H1 (cell line): ENCODE data around the gene B3GALT5. TPM values are rescaled to one million over a fixed set of nuclear protein-coding genes. Genes with fewer than 3 reads are reported as not detected.

Experiments used
- CTCF ChIA-PET: fragments of 300-600 bp; sonication (Branson Sonifier 250); formaldehyde crosslinking; loops from one replicate; lab custom pipeline; 2021; ENCODE audit not compliant: partially characterized antibody; lab: Charles Lee
- POLR2A ChIA-PET: fragments of 300-600 bp; sonication (Branson Sonifier 250); formaldehyde crosslinking; loops from one replicate; lab custom pipeline; 2021; ENCODE audit warnings: inconsistent platforms; ENCODE audit not compliant: partially characterized antibody; lab: Charles Lee
- DNase-seq, 2 experiments: peaks; one replicate each; pipeline versions ENCODE4 v3.0.0 to v3.0.0-alpha.2; 2010 to 2022; ENCODE audit warnings: low spot score in 2 of 2, low read depth in 1 of 2, mixed read lengths in 1 of 2
- FAIRE-seq: peaks from 2 replicates; lab custom pipeline; 2011; peaks lifted over from hg19 to GRCh38; lab: Jason Lieb, UNC
- H2AFZ ChIP-seq: 2 replicates; pipeline ENCODE4 v1.8.1; 2012; ENCODE audit warnings: low read length, inconsistent platforms
- H2AK5ac ChIP-seq: 2 replicates; pipeline ENCODE4 v1.6.1; 2013; ENCODE audit warnings: low read depth, low read length
- H2BK120ac ChIP-seq: replicated peaks from 2 replicates; pipeline ENCODE3; 2013; ENCODE audit warnings: low read depth, low read length, inconsistent platforms
- H2BK12ac ChIP-seq: 2 replicates; pipeline ENCODE4 v1.6.1; 2013; ENCODE audit warnings: low read depth, low read length
- H2BK15ac ChIP-seq: 2 replicates; pipeline ENCODE4 v1.6.1; 2013; ENCODE audit warnings: low read length
- H2BK20ac ChIP-seq: 2 replicates; pipeline ENCODE4 v1.6.1; 2013; ENCODE audit warnings: low read length
- H2BK5ac ChIP-seq: 2 replicates; pipeline ENCODE4 v1.6.1; 2013; ENCODE audit warnings: low read depth, low read length
- H3K14ac ChIP-seq: 2 replicates; pipeline ENCODE4 v1.6.1; 2013; ENCODE audit warnings: inconsistent platforms; ENCODE audit not compliant: insufficient read length
- H3K18ac ChIP-seq: 2 replicates; pipeline ENCODE4 v1.6.1; 2013; ENCODE audit warnings: low read length; ENCODE audit errors: extremely low read depth
- H3K23ac ChIP-seq: 2 replicates; pipeline ENCODE4 v1.6.1; 2013; ENCODE audit warnings: inconsistent platforms; ENCODE audit not compliant: insufficient read length
- H3K23me2 ChIP-seq: 2 replicates; pipeline ENCODE4 v1.6.1; 2013; ENCODE audit warnings: low read depth, low read length
- H3K27ac ChIP-seq: 2 replicates; pipeline ENCODE4 v1.6.1; 2011; ENCODE audit warnings: low read depth, low read length, inconsistent platforms
- H3K27me3 ChIP-seq, 4 experiments: replicated peaks in 1 of 4; 1 replicate in 1 of 4; 2 replicates in 3 of 4; pipeline versions ENCODE4 v1.6.1 to v1.8.1; 2011 to 2013; ENCODE audit warnings: low read length in 3 of 4, mild to moderate bottlenecking in 3 of 4, inconsistent platforms in 2 of 4, mixed read lengths in 2 of 4, moderate library complexity in 1 of 4; ENCODE audit not compliant: control insufficient read depth in 3 of 4, insufficient read depth in 3 of 4; ENCODE audit errors: extremely low read depth in 1 of 4
- H3K36me3 ChIP-seq, 4 experiments: 2 replicates each; pipeline versions ENCODE4 v1.6.1 to v1.8.1; 2011 to 2013; ENCODE audit warnings: mild to moderate bottlenecking in 4 of 4, low read length in 3 of 4, moderate library complexity in 2 of 4, control low read depth in 1 of 4, inconsistent platforms in 1 of 4; ENCODE audit not compliant: insufficient read depth in 4 of 4, control insufficient read depth in 2 of 4
- H3K4ac ChIP-seq: replicated peaks from 2 replicates; pipeline ENCODE3; 2013; ENCODE audit warnings: low read length, low read depth, mixed read lengths, inconsistent platforms; ENCODE audit not compliant: insufficient read length
- H3K4me1 ChIP-seq, 4 experiments: replicated peaks in 1 of 4; 1 replicate in 1 of 4; 2 replicates in 3 of 4; pipeline versions ENCODE4 v1.6.1 to v1.8.1; 2011 to 2013; ENCODE audit warnings: low read length in 3 of 4, inconsistent platforms in 2 of 4, mixed read lengths in 1 of 4; ENCODE audit not compliant: insufficient read depth in 4 of 4, control insufficient read depth in 3 of 4
- H3K4me2 ChIP-seq, 2 experiments: 2 replicates each; pipeline versions ENCODE4 v1.6.1 to v1.8.1; 2011 to 2013; ENCODE audit warnings: low read depth in 2 of 2, low read length in 2 of 2, control low read depth in 1 of 2, inconsistent platforms in 1 of 2, mild to moderate bottlenecking in 1 of 2; ENCODE audit not compliant: insufficient read depth in 1 of 2
- H3K4me3 ChIP-seq, 4 experiments: fragments of 200-600, 300-600 bp in 1 of 4; sonication (generic), shearing (Covaris generic), sonication (Bioruptor Twin) in 1 of 4; 2 replicates each; pipeline versions ENCODE4 v1.5.1 to v1.8.1; 2011 to 2016; ENCODE audit warnings: low read length in 4 of 4, low read depth in 3 of 4, control low read depth in 2 of 4, inconsistent platforms in 2 of 4, mild to moderate bottlenecking in 2 of 4, mixed read lengths in 1 of 4, moderate library complexity in 1 of 4; ENCODE audit not compliant: insufficient read depth in 2 of 4; ENCODE audit errors: extremely low read depth in 1 of 4
- H3K56ac ChIP-seq: replicated peaks from 2 replicates; pipeline ENCODE3; 2013; ENCODE audit warnings: low read depth, mild to moderate bottlenecking, mixed read lengths, low read length, inconsistent platforms; ENCODE audit not compliant: insufficient read length
- H3K79me1 ChIP-seq: 2 replicates; pipeline ENCODE4 v1.6.1; 2013; ENCODE audit warnings: low read depth, low read length, control low read depth
- H3K79me2 ChIP-seq, 2 experiments: 2 replicates each; pipeline versions ENCODE4 v1.6.1 to v1.8.1; 2012 to 2013; ENCODE audit warnings: low read length in 2 of 2, mild to moderate bottlenecking in 2 of 2, inconsistent platforms in 1 of 2; ENCODE audit not compliant: insufficient read depth in 2 of 2, control insufficient read depth in 1 of 2
- H3K9ac ChIP-seq, 4 experiments: replicated peaks in 1 of 4; 1 replicate in 1 of 4; 2 replicates in 3 of 4; pipeline versions ENCODE4 v1.6.1 to v1.8.1; 2011 to 2013; ENCODE audit warnings: low read depth in 3 of 4, low read length in 3 of 4, control low read depth in 2 of 4, mild to moderate bottlenecking in 2 of 4, moderate library complexity in 2 of 4, inconsistent platforms in 1 of 4; ENCODE audit errors: extremely low read depth in 1 of 4
- H3K9me3 ChIP-seq, 2 experiments: 2 replicates each; pipeline versions ENCODE4 v1.6.1 to v1.8.1; 2012 to 2013; ENCODE audit warnings: mild to moderate bottlenecking in 2 of 2, moderate library complexity in 2 of 2, control low read depth in 1 of 2, inconsistent platforms in 1 of 2, low read depth in 1 of 2, low read length in 1 of 2, mixed read lengths in 1 of 2; ENCODE audit not compliant: insufficient read depth in 2 of 2
- H4K20me1 ChIP-seq, 2 experiments: replicated peaks in 1 of 2; 2 replicates each; pipeline versions ENCODE3 to v1.8.1; 2011 to 2013; ENCODE audit warnings: inconsistent platforms in 2 of 2, low read length in 2 of 2, mild to moderate bottlenecking in 1 of 2; ENCODE audit not compliant: insufficient read depth in 2 of 2, control insufficient read depth in 1 of 2
- H4K5ac ChIP-seq: 2 replicates; pipeline ENCODE4 v1.6.1; 2013; ENCODE audit warnings: low read length, low read depth, mixed read lengths, inconsistent platforms; ENCODE audit not compliant: insufficient read length
- H4K8ac ChIP-seq: 2 replicates; pipeline ENCODE4 v1.8.0; 2013; ENCODE audit warnings: mild to moderate bottlenecking, moderate library complexity, low read length, inconsistent platforms; ENCODE audit not compliant: insufficient read depth; ENCODE audit errors: extremely low read depth
- H4K91ac ChIP-seq: replicated peaks from 2 replicates; pipeline ENCODE3; 2013; ENCODE audit warnings: low read length, mixed read lengths, inconsistent platforms; ENCODE audit not compliant: insufficient read length
- MAFK ChIP-seq: IDR thresholded peaks from 2 replicates; pipeline ENCODE4 v1.6.1; 2012; ENCODE audit warnings: low read depth, mild to moderate bottlenecking, improper control_type of control experiment, low read length
- RFX5 ChIP-seq: IDR thresholded peaks from 2 replicates; pipeline ENCODE4 v1.6.1; 2011; ENCODE audit warnings: low read depth, low read length, improper control_type of control experiment, borderline replicate concordance
- SIN3A ChIP-seq, 2 experiments: IDR thresholded peaks in 1 of 2; conservative IDR thresholded peaks in 1 of 2; 2 replicates each; pipeline ENCODE4 v1.6.1; 2011 to 2012; ENCODE audit warnings: low read length in 2 of 2, improper control_type of control experiment in 1 of 2, low read depth in 1 of 2, mild to moderate bottlenecking in 1 of 2
- WGBS, 2 experiments: shearing (Covaris generic) in 1 of 2; methylation state at CpG; one replicate each; pipeline versions ENCODE4 v1.1.6 to v1.1.7; 2013 to 2015; ENCODE audit warnings: low lambda C conversion rate in 2 of 2, mixed read lengths in 2 of 2, inconsistent platforms in 1 of 2, low coverage in 1 of 2, missing lambda C conversion rate in 1 of 2; ENCODE audit not compliant: insufficient replicate concordance in 2 of 2, insufficient coverage in 1 of 2, insufficient read length in 1 of 2; ENCODE audit errors: extremely low coverage in 1 of 2, missing lambda C conversion rate in 1 of 2; 5-methylcytosine and 5-hydroxymethylcytosine counted together
- polyA plus RNA-seq, 7 experiments: library from polyadenylated mRNA; depleted of rRNA in 3 of 7; stranded (reverse) in 5 of 7; unstranded in 2 of 7; fragments of >200 nt in 5 of 7; fragments of 200-250 nt in 2 of 7; gene quantifications; 1 replicate in 5 of 7; 2 replicates in 1 of 7; 4 replicates in 1 of 7; pipeline versions ENCODE4 v1.2.1 to v1.2.3, GENCODE V29; 2011 to 2013; ENCODE audit warnings: missing spikeins in 2 of 7, mixed read lengths in 2 of 7
- total RNA-seq: library from RNA; stranded (reverse); fragmentation: NEBNext Ultra II Directional; extraction: Animal tissue kit (Norgen Biotek cat#: 25700); gene quantifications from 2 replicates; pipeline ENCODE4 v1.2.1, GENCODE V29; 2021
- TF ChIP-seq, protein P1 (sequence below): IDR thresholded peaks from 2 replicates; pipeline ENCODE4 v1.6.1; 2012; ENCODE audit warnings: inconsistent platforms

Gene B3GALT5
- total and polyA plus RNA-seq, 2 of the 8 experiments (the other 6 are each of a cell fraction or from before 2014, with no cell fraction given): 11.9 to 25.1 TPM

DNA sequence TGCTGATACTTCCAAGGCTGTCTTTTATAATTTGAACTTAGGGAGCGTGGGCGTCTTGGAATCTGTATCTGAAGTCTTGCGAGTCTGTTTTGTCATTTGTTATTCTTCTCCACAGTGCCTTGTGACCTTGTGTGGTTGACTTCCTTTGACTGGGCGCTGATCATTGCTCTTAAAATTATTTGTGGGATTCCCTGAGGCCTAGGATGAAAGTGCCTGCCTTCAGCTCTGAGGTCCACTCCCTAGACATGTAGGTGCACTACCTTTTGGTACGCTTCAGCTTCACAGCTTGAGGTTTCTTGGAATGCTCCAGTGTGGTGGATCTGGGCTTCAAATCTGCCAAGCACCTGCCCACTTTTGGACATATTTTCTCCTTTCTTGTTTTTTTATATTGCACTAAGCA, 82.0 kb downstream of the B3GALT5 start:
- Histone ChIP-seq H3K23ac (no peak overlapping the region), H2AFZ (no peak overlapping the region), H3K23me2 (no peaks in the 10 kb centered on the region; the same call in 1 of the 2 replicates), H3K27me3 (no peaks in the 10 kb centered on the region), H3K4me2 (no peak overlapping the region), H4K91ac (no peak overlapping the region), H3K9me3 (no peaks in the 10 kb centered on the region)
- DNase-seq (no peak), FAIRE-seq (no peak)
- TF ChIP-seq SIN3A (conservative IDR thresholded peaks at IDR 0.05 in 1 of 2, IDR thresholded peaks at IDR 0.05 in 1 of 2; ENCODE audit: low read depth in 1 of 2, low read length in 2 of 2) (no peak), RFX5 (no peak), MAFK (no peak)
- TF ChIP-seq, protein P1, sequence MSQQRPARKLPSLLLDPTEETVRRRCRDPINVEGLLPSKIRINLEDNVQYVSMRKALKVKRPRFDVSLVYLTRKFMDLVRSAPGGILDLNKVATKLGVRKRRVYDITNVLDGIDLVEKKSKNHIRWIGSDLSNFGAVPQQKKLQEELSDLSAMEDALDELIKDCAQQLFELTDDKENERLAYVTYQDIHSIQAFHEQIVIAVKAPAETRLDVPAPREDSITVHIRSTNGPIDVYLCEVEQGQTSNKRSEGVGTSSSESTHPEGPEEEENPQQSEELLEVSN: no peak
- TF ChIP-seq, all 59 proteins: peak for 0
- H2BK20ac ChIP-seq: no peak overlapping the region
- H3K4ac ChIP-seq: no peak overlapping the region
- H2BK5ac ChIP-seq: no peak overlapping the region
- no peak overlapping the region for H3K18ac ChIP-seq
- H3K36me3 ChIP-seq: no peaks in the 10 kb centered on the region
- no peak overlapping the region for H3K9ac ChIP-seq
- no peak overlapping the region for H4K5ac ChIP-seq
- no peaks in the 10 kb centered on the region for H3K79me2 ChIP-seq
- H3K79me1 ChIP-seq: no peaks in the 10 kb centered on the region
- no peak overlapping the region for H2BK120ac ChIP-seq
- H3K4me1 ChIP-seq: peaks cover 0 to 4% (median 1%) of the 10 kb centered on the region in 4 experiments; a peak in 3 of 7 replicates
- H4K20me1 ChIP-seq: no peaks in the 10 kb centered on the region
- ChIA-PET POLR2A (interaction anchor here (1.0 kb wide), 1 partner anchor 10 kb away, joined by 3 read pairs; no protein-coding TSS in a partner anchor), CTCF (interaction anchor here (0.7 to 2.0 kb wide), 4 partner anchors 13 to 176 kb away, joined by 3 to 7 read pairs (median 4); no protein-coding TSS in a partner anchor)
- WGBS, 2 experiments: 93% methylated on average over 5 of the region's 5 CpGs; no CpG with 5 or more reads in 1 of the 2 experiments
- no peak overlapping the region for H3K56ac ChIP-seq
- no peak overlapping the region; the same call in 1 of the 2 replicates for H2BK15ac ChIP-seq
- no peak overlapping the region for H2AK5ac ChIP-seq
- H3K4me3 ChIP-seq: no peak overlapping the region
- no peak overlapping the region; the same call in 1 of the 2 replicates for H2BK12ac ChIP-seq
- H3K14ac ChIP-seq: no peak overlapping the region
- H4K8ac ChIP-seq: no peak overlapping the region
- no peak overlapping the region for H3K27ac ChIP-seq
